PC-9 (cell line): ENCODE measurements around the gene FAAH. TPM values are rescaled to one million over a fixed set of nuclear protein-coding genes. Genes with fewer than 3 reads are reported as not detected.

Experiments used
- BruUV-seq: library from RNA; stranded (reverse); fragments of 400-500 nt; replicated peaks from 2 replicates; lab custom pipeline; 2021; lab: Mats Ljungman, UMichigan
- CTCF ChIA-PET: fragments of 300-600 bp; sonication (Branson Sonifier 250); formaldehyde crosslinking; loops from one replicate; lab custom pipeline; 2022; ENCODE audit warnings: antibody characterized with exemption; lab: Charles Lee
- POLR2A ChIA-PET: fragments of 300-600 bp; sonication (Branson Sonifier 250); formaldehyde crosslinking; loops from one replicate; lab custom pipeline; 2022; ENCODE audit warnings: antibody characterized with exemption; ENCODE audit not compliant: unreplicated experiment; lab: Charles Lee
- DNase-seq, 2 experiments: peaks; one replicate each; pipeline versions ENCODE4 v3.0.0 to v3.0.0-alpha.2; 2015 to 2022; ENCODE audit warnings: mixed read lengths in 1 of 2
- H2AFZ ChIP-seq: fragments of 200-600 bp; sonication (generic); 2 replicates; pipeline ENCODE4 v1.8.1; 2017; ENCODE audit warnings: antibody characterized with exemption
- H3F3A ChIP-seq: fragments of 200-600 bp; sonication (generic); 2 replicates; pipeline ENCODE4 v1.8.1; 2017; ENCODE audit warnings: antibody characterized with exemption, mild to moderate bottlenecking, low read depth; ENCODE audit not compliant: insufficient read depth
- H3K27ac ChIP-seq: fragments of 200-600 bp; sonication (generic); 2 replicates; pipeline ENCODE4 v1.6.1; 2016; ENCODE audit warnings: mixed run types
- H3K27me3 ChIP-seq: fragments of 200-600 bp; sonication (generic); 2 replicates; pipeline ENCODE4 v1.6.1; 2016; ENCODE audit warnings: low read depth, mixed run types; ENCODE audit not compliant: insufficient read depth
- H3K36me3 ChIP-seq: fragments of 200-600 bp; sonication (generic); 2 replicates; pipeline ENCODE4 v1.6.1; 2016; ENCODE audit warnings: low read depth, mixed run types
- H3K4me1 ChIP-seq: fragments of 200-600 bp; sonication (generic); replicated peaks from 2 replicates; pipeline ENCODE4 v1.6.1; 2016; ENCODE audit warnings: mixed run types; ENCODE audit not compliant: insufficient read depth
- H3K4me2 ChIP-seq: fragments of 200-600 bp; sonication (generic); 2 replicates; pipeline ENCODE4 v1.6.1; 2017; ENCODE audit warnings: mixed run types
- H3K4me3 ChIP-seq: fragments of 200-600 bp; sonication (generic); 2 replicates; pipeline ENCODE4 v1.6.1; 2016; ENCODE audit warnings: mixed run types
- H3K79me2 ChIP-seq: fragments of 200-600 bp; sonication (generic); 2 replicates; pipeline ENCODE4 v1.6.1; 2017; ENCODE audit warnings: low read depth, mixed run types
- H3K9me2 ChIP-seq: fragments of 200-600 bp; sonication (generic); 2 replicates; pipeline ENCODE4 v1.8.1; 2017; ENCODE audit warnings: mild to moderate bottlenecking; ENCODE audit not compliant: insufficient read depth
- H3K9me3 ChIP-seq: fragments of 200-600 bp; sonication (generic); 2 replicates; pipeline ENCODE4 v1.8.1; 2016; ENCODE audit warnings: low read depth; ENCODE audit not compliant: insufficient read depth
- H4K20me1 ChIP-seq: fragments of 200-600 bp; sonication (generic); 2 replicates; pipeline ENCODE4 v1.8.1; 2017; ENCODE audit not compliant: insufficient read depth
- EZH2 ChIP-seq: fragments of 200-600 bp; sonication (generic); IDR thresholded peaks from 2 replicates; pipeline ENCODE4 v1.8.0; 2017; ENCODE audit warnings: antibody characterized with exemption, low read depth
- intact Hi-C: fragments of 100-400 bp; cut with micrococcal nuclease; formaldehyde crosslinking; loops from one replicate; pipeline ENCODE4 v1.10.0; 2022; ENCODE audit not compliant: unreplicated experiment
- total RNA-seq: library from RNA; stranded (reverse); gene quantifications from 2 replicates; pipeline ENCODE4 v1.2.3, GENCODE V29; 2021
- TF ChIP-seq, protein P1 (sequence below): fragments of 200-600 bp; sonication (generic); conservative IDR thresholded peaks from 2 replicates; pipeline ENCODE4 v1.6.1; 2017; ENCODE audit warnings: mixed run types, antibody characterized with exemption, mild to moderate bottlenecking, moderate library complexity

FAAH gene
- total RNA-seq, 1 experiment from 2014 or later: 19.1 TPM

DNA sequence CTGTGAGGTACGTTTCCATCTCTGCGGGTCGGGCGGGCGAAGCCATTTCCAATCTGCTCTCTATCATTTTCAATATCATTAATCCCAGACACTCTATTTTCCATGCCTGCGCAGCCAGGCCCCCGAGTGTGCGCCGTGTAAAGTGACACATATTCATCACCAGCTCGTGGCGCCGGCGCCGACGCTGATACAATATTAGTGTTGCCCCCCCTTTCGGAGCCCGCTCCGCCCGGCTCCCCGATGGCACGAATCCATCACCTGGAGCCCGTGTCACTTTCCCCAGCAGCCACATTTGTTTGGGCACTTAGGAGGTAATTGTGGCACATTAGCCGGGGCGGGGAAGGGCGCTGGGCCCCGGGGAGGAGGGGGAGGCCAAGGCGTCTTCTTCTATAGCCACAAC lies 61.8 kb downstream of the FAAH start:
- H4K20me1 ChIP-seq: no peaks in the 10 kb centered on the region
- no peaks in the 10 kb centered on the region for H3K4me1 ChIP-seq
- H3K9me2 ChIP-seq: no peaks in the 10 kb centered on the region
- ChIA-PET POLR2A (no interaction called here), CTCF (no interaction called here)
- no peak for DNase-seq
- H2AFZ ChIP-seq: no peak overlapping the region
- no peaks in the 10 kb centered on the region for H3K36me3 ChIP-seq
- H3K9me3 ChIP-seq: no peaks in the 10 kb centered on the region
- BruUV-seq: no TSS peak
- intact Hi-C loops: no loop called here
- no peak overlapping the region for H3K4me3 ChIP-seq
- no peak overlapping the region for H3K27ac ChIP-seq
- H3K79me2 ChIP-seq: no peaks in the 10 kb centered on the region
- H3F3A ChIP-seq: no peaks in the 10 kb centered on the region
- peaks cover 36% of the 10 kb centered on the region for H3K27me3 ChIP-seq
- TF ChIP-seq EZH2: no peak
- TF ChIP-seq, protein P1, sequence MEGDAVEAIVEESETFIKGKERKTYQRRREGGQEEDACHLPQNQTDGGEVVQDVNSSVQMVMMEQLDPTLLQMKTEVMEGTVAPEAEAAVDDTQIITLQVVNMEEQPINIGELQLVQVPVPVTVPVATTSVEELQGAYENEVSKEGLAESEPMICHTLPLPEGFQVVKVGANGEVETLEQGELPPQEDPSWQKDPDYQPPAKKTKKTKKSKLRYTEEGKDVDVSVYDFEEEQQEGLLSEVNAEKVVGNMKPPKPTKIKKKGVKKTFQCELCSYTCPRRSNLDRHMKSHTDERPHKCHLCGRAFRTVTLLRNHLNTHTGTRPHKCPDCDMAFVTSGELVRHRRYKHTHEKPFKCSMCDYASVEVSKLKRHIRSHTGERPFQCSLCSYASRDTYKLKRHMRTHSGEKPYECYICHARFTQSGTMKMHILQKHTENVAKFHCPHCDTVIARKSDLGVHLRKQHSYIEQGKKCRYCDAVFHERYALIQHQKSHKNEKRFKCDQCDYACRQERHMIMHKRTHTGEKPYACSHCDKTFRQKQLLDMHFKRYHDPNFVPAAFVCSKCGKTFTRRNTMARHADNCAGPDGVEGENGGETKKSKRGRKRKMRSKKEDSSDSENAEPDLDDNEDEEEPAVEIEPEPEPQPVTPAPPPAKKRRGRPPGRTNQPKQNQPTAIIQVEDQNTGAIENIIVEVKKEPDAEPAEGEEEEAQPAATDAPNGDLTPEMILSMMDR: no peak
- H3K4me2 ChIP-seq: no peak overlapping the region

DNA sequence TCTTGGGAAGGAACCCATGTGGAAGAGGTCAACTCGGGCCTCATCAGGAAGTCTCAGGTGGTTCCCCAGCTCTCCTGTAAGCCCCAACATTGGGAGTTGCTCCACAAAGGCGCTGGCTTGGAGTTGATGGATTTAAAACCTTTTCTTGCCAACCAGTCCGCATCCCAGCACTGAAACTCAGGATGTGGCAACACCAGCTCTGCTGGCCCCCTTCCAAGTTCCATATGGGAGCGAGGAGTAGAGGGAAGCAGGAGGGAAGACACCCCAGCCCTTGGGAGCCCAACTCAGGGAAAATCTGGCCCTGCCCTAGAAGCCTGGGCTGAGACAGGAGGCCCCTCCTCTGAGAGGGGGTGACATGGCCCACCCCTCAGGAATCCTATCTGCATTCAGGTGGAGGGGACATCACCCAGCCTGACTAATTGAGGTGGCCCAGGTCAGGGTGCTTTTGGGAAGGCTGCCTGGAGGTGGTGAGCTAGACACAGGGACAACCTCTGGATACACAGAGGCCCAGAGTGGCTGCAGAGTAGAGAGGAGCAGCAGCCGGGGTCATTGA lies 62.4 kb downstream of the FAAH start:
- no peaks in the 10 kb centered on the region for H4K20me1 ChIP-seq
- H3K79me2 ChIP-seq: no peaks in the 10 kb centered on the region
- DNase-seq: no peak
- H3K36me3 ChIP-seq: no peaks in the 10 kb centered on the region
- no peaks in the 10 kb centered on the region for H3K9me2 ChIP-seq
- intact Hi-C loops: no loop called here
- H3K4me1 ChIP-seq: no peaks in the 10 kb centered on the region
- H3K27ac ChIP-seq: no peak overlapping the region
- no peaks in the 10 kb centered on the region for H3F3A ChIP-seq
- H3K9me3 ChIP-seq: no peaks in the 10 kb centered on the region
- H3K4me3 ChIP-seq: no peak overlapping the region
- CTCF ChIA-PET: no interaction called here
- H3K4me2 ChIP-seq: no peak overlapping the region
- no peak for TF ChIP-seq EZH2
- TF ChIP-seq, protein P1: no peak
- POLR2A ChIA-PET: no interaction called here
- H2AFZ ChIP-seq: no peak overlapping the region
- H3K27me3 ChIP-seq: peaks cover 41% of the 10 kb centered on the region
- no TSS peak for BruUV-seq

DNA sequence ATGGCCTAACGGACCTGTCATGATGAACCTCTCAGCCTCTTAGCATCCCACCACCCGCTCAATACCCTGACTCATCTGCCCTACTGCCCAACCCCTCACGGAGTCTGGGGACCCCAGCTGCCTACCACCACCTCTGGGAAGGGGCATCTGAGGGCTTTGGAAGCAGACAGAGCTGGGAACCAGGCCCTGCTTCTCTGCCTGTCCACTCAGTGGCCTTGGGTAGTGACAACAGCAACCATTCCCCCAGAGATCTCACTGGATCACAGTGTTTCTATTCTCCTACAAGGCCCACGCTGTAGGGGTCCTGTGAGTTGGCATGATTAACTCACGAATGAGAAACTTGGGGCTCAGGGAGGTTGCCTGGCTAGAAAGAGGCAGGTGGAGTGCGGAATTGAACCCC lies 63.1 kb downstream of the FAAH start:
- ChIA-PET CTCF (no interaction called here), POLR2A (no interaction called here)
- Histone ChIP-seq H3K27ac (no peak overlapping the region), H2AFZ (no peak overlapping the region), H3K4me1 (no peaks in the 10 kb centered on the region), H3K4me2 (no peak overlapping the region), H3K9me3 (no peaks in the 10 kb centered on the region), H4K20me1 (no peaks in the 10 kb centered on the region), H3K9me2 (no peaks in the 10 kb centered on the region), H3K36me3 (no peaks in the 10 kb centered on the region), H3K79me2 (no peaks in the 10 kb centered on the region), H3K4me3 (no peak overlapping the region), H3K27me3 (peaks cover 46% of the 10 kb centered on the region), H3F3A (no peaks in the 10 kb centered on the region; the same call in 1 of the 2 replicates)
- DNase-seq: no peak
- no TSS peak for BruUV-seq
- intact Hi-C loops: no loop called here
- no peak for TF ChIP-seq EZH2
- TF ChIP-seq, protein P1: no peak
